H1 (cell line): Measurements from ENCODE around the gene BTD. TPM values are rescaled to one million over a fixed set of nuclear protein-coding genes. Genes with fewer than 3 reads are reported as not detected.

Source experiments
- CTCF ChIA-PET: fragments of 300-600 bp; sonication (Branson Sonifier 250); formaldehyde crosslinking; loops from one replicate; lab custom pipeline; 2021; ENCODE audit not compliant: partially characterized antibody; lab: Charles Lee
- POLR2A ChIA-PET: fragments of 300-600 bp; sonication (Branson Sonifier 250); formaldehyde crosslinking; loops from one replicate; lab custom pipeline; 2021; ENCODE audit warnings: inconsistent platforms; ENCODE audit not compliant: partially characterized antibody; lab: Charles Lee
- DNase-seq, 2 experiments: peaks; one replicate each; pipeline versions ENCODE4 v3.0.0 to v3.0.0-alpha.2; 2010 to 2022; ENCODE audit warnings: low spot score in 2 of 2, low read depth in 1 of 2, mixed read lengths in 1 of 2
- FAIRE-seq: peaks from 2 replicates; lab custom pipeline; 2011; peaks lifted over from hg19 to GRCh38; lab: Jason Lieb, UNC
- H2AFZ ChIP-seq: 2 replicates; pipeline ENCODE4 v1.8.1; 2012; ENCODE audit warnings: low read length, inconsistent platforms
- H2AK5ac ChIP-seq: 2 replicates; pipeline ENCODE4 v1.6.1; 2013; ENCODE audit warnings: low read depth, low read length
- H2BK120ac ChIP-seq: replicated peaks from 2 replicates; pipeline ENCODE3; 2013; ENCODE audit warnings: low read depth, low read length, inconsistent platforms
- H2BK12ac ChIP-seq: 2 replicates; pipeline ENCODE4 v1.6.1; 2013; ENCODE audit warnings: low read depth, low read length
- H2BK15ac ChIP-seq: 2 replicates; pipeline ENCODE4 v1.6.1; 2013; ENCODE audit warnings: low read length
- H2BK20ac ChIP-seq: 2 replicates; pipeline ENCODE4 v1.6.1; 2013; ENCODE audit warnings: low read length
- H2BK5ac ChIP-seq: 2 replicates; pipeline ENCODE4 v1.6.1; 2013; ENCODE audit warnings: low read depth, low read length
- H3K14ac ChIP-seq: 2 replicates; pipeline ENCODE4 v1.6.1; 2013; ENCODE audit warnings: inconsistent platforms; ENCODE audit not compliant: insufficient read length
- H3K18ac ChIP-seq: 2 replicates; pipeline ENCODE4 v1.6.1; 2013; ENCODE audit warnings: low read length; ENCODE audit errors: extremely low read depth
- H3K23ac ChIP-seq: 2 replicates; pipeline ENCODE4 v1.6.1; 2013; ENCODE audit warnings: inconsistent platforms; ENCODE audit not compliant: insufficient read length
- H3K23me2 ChIP-seq: 2 replicates; pipeline ENCODE4 v1.6.1; 2013; ENCODE audit warnings: low read depth, low read length
- H3K27ac ChIP-seq: 2 replicates; pipeline ENCODE4 v1.6.1; 2011; ENCODE audit warnings: low read depth, low read length, inconsistent platforms
- H3K27me3 ChIP-seq, 4 experiments: replicated peaks in 1 of 4; 1 replicate in 1 of 4; 2 replicates in 3 of 4; pipeline versions ENCODE4 v1.6.1 to v1.8.1; 2011 to 2013; ENCODE audit warnings: low read length in 3 of 4, mild to moderate bottlenecking in 3 of 4, inconsistent platforms in 2 of 4, mixed read lengths in 2 of 4, moderate library complexity in 1 of 4; ENCODE audit not compliant: control insufficient read depth in 3 of 4, insufficient read depth in 3 of 4; ENCODE audit errors: extremely low read depth in 1 of 4
- H3K36me3 ChIP-seq, 4 experiments: 2 replicates each; pipeline versions ENCODE4 v1.6.1 to v1.8.1; 2011 to 2013; ENCODE audit warnings: mild to moderate bottlenecking in 4 of 4, low read length in 3 of 4, moderate library complexity in 2 of 4, control low read depth in 1 of 4, inconsistent platforms in 1 of 4; ENCODE audit not compliant: insufficient read depth in 4 of 4, control insufficient read depth in 2 of 4
- H3K4ac ChIP-seq: replicated peaks from 2 replicates; pipeline ENCODE3; 2013; ENCODE audit warnings: low read length, low read depth, mixed read lengths, inconsistent platforms; ENCODE audit not compliant: insufficient read length
- H3K4me1 ChIP-seq, 4 experiments: replicated peaks in 1 of 4; 1 replicate in 1 of 4; 2 replicates in 3 of 4; pipeline versions ENCODE4 v1.6.1 to v1.8.1; 2011 to 2013; ENCODE audit warnings: low read length in 3 of 4, inconsistent platforms in 2 of 4, mixed read lengths in 1 of 4; ENCODE audit not compliant: insufficient read depth in 4 of 4, control insufficient read depth in 3 of 4
- H3K4me2 ChIP-seq, 2 experiments: 2 replicates each; pipeline versions ENCODE4 v1.6.1 to v1.8.1; 2011 to 2013; ENCODE audit warnings: low read depth in 2 of 2, low read length in 2 of 2, control low read depth in 1 of 2, inconsistent platforms in 1 of 2, mild to moderate bottlenecking in 1 of 2; ENCODE audit not compliant: insufficient read depth in 1 of 2
- H3K4me3 ChIP-seq, 4 experiments: fragments of 200-600, 300-600 bp in 1 of 4; sonication (generic), shearing (Covaris generic), sonication (Bioruptor Twin) in 1 of 4; 2 replicates each; pipeline versions ENCODE4 v1.5.1 to v1.8.1; 2011 to 2016; ENCODE audit warnings: low read length in 4 of 4, low read depth in 3 of 4, control low read depth in 2 of 4, inconsistent platforms in 2 of 4, mild to moderate bottlenecking in 2 of 4, mixed read lengths in 1 of 4, moderate library complexity in 1 of 4; ENCODE audit not compliant: insufficient read depth in 2 of 4; ENCODE audit errors: extremely low read depth in 1 of 4
- H3K56ac ChIP-seq: replicated peaks from 2 replicates; pipeline ENCODE3; 2013; ENCODE audit warnings: low read depth, mild to moderate bottlenecking, mixed read lengths, low read length, inconsistent platforms; ENCODE audit not compliant: insufficient read length
- H3K79me1 ChIP-seq: 2 replicates; pipeline ENCODE4 v1.6.1; 2013; ENCODE audit warnings: low read depth, low read length, control low read depth
- H3K79me2 ChIP-seq, 2 experiments: 2 replicates each; pipeline versions ENCODE4 v1.6.1 to v1.8.1; 2012 to 2013; ENCODE audit warnings: low read length in 2 of 2, mild to moderate bottlenecking in 2 of 2, inconsistent platforms in 1 of 2; ENCODE audit not compliant: insufficient read depth in 2 of 2, control insufficient read depth in 1 of 2
- H3K9ac ChIP-seq, 4 experiments: replicated peaks in 1 of 4; 1 replicate in 1 of 4; 2 replicates in 3 of 4; pipeline versions ENCODE4 v1.6.1 to v1.8.1; 2011 to 2013; ENCODE audit warnings: low read depth in 3 of 4, low read length in 3 of 4, control low read depth in 2 of 4, mild to moderate bottlenecking in 2 of 4, moderate library complexity in 2 of 4, inconsistent platforms in 1 of 4; ENCODE audit errors: extremely low read depth in 1 of 4
- H3K9me3 ChIP-seq, 2 experiments: 2 replicates each; pipeline versions ENCODE4 v1.6.1 to v1.8.1; 2012 to 2013; ENCODE audit warnings: mild to moderate bottlenecking in 2 of 2, moderate library complexity in 2 of 2, control low read depth in 1 of 2, inconsistent platforms in 1 of 2, low read depth in 1 of 2, low read length in 1 of 2, mixed read lengths in 1 of 2; ENCODE audit not compliant: insufficient read depth in 2 of 2
- H4K20me1 ChIP-seq, 2 experiments: replicated peaks in 1 of 2; 2 replicates each; pipeline versions ENCODE3 to v1.8.1; 2011 to 2013; ENCODE audit warnings: inconsistent platforms in 2 of 2, low read length in 2 of 2, mild to moderate bottlenecking in 1 of 2; ENCODE audit not compliant: insufficient read depth in 2 of 2, control insufficient read depth in 1 of 2
- H4K5ac ChIP-seq: 2 replicates; pipeline ENCODE4 v1.6.1; 2013; ENCODE audit warnings: low read length, low read depth, mixed read lengths, inconsistent platforms; ENCODE audit not compliant: insufficient read length
- H4K8ac ChIP-seq: 2 replicates; pipeline ENCODE4 v1.8.0; 2013; ENCODE audit warnings: mild to moderate bottlenecking, moderate library complexity, low read length, inconsistent platforms; ENCODE audit not compliant: insufficient read depth; ENCODE audit errors: extremely low read depth
- H4K91ac ChIP-seq: replicated peaks from 2 replicates; pipeline ENCODE3; 2013; ENCODE audit warnings: low read length, mixed read lengths, inconsistent platforms; ENCODE audit not compliant: insufficient read length
- ASH2L ChIP-seq: fragments of 200-600, 300-600 bp; sonication (generic); IDR thresholded peaks from one replicate; pipeline ENCODE4 v1.7.1; 2017; ENCODE audit warnings: low read length
- CEBPB ChIP-seq: IDR thresholded peaks from 2 replicates; pipeline ENCODE4 v1.6.1; 2012; ENCODE audit warnings: low read depth, low read length
- GABPA ChIP-seq: IDR thresholded peaks from 2 replicates; pipeline ENCODE4 v1.6.1; 2011; ENCODE audit warnings: mild to moderate bottlenecking, low read length, moderate library complexity, borderline replicate concordance; ENCODE audit not compliant: insufficient read depth
- HDAC6 ChIP-seq: IDR thresholded peaks from one replicate; pipeline ENCODE4 v1.7.1; 2012; ENCODE audit warnings: low read depth, mild to moderate bottlenecking, inconsistent platforms, low read length, moderate library complexity
- KDM4A ChIP-seq: IDR thresholded peaks from one replicate; pipeline ENCODE4 v1.7.1; 2012; ENCODE audit warnings: low read depth, mild to moderate bottlenecking, moderate library complexity, low read length, inconsistent platforms; ENCODE audit not compliant: severe bottlenecking
- NRF1 ChIP-seq: IDR thresholded peaks from 2 replicates; pipeline ENCODE4 v1.6.1; 2011; ENCODE audit warnings: mild to moderate bottlenecking, low read depth, low read length, improper control_type of control experiment
- RAD21 ChIP-seq, 2 experiments: IDR thresholded peaks in 1 of 2; conservative IDR thresholded peaks in 1 of 2; 2 replicates each; pipeline ENCODE4 v1.6.1; 2011; ENCODE audit warnings: low read depth in 2 of 2, low read length in 2 of 2, improper control_type of control experiment in 1 of 2, inconsistent platforms in 1 of 2, mild to moderate bottlenecking in 1 of 2, moderate library complexity in 1 of 2
- SIX5 ChIP-seq: IDR thresholded peaks from 2 replicates; pipeline ENCODE4 v1.6.1; 2011; ENCODE audit warnings: mild to moderate bottlenecking, low read depth, low read length
- SP1 ChIP-seq: IDR thresholded peaks from 2 replicates; pipeline ENCODE4 v1.6.1; 2011; ENCODE audit warnings: low read depth, low read length
- SUZ12 ChIP-seq: fragments of 200-600 bp; sonication (generic); IDR thresholded peaks from 2 replicates; pipeline ENCODE4 v1.6.1; 2012; ENCODE audit warnings: mild to moderate bottlenecking, inconsistent platforms, low read length, moderate library complexity, mixed read lengths
- TBP ChIP-seq: IDR thresholded peaks from 2 replicates; pipeline ENCODE4 v1.6.1; 2011; ENCODE audit warnings: low read depth, low read length, improper control_type of control experiment
- TEAD4 ChIP-seq: IDR thresholded peaks from 2 replicates; pipeline ENCODE4 v1.6.1; 2012; ENCODE audit warnings: low read depth, low read length, inconsistent platforms, mixed read lengths
- ZNF274 ChIP-seq: IDR thresholded peaks from 2 replicates; pipeline ENCODE4 v1.7.0; 2012; ENCODE audit warnings: low read length, borderline replicate concordance; ENCODE audit errors: extremely low read depth
- WGBS, 2 experiments: shearing (Covaris generic) in 1 of 2; methylation state at CpG; one replicate each; pipeline versions ENCODE4 v1.1.6 to v1.1.7; 2013 to 2015; ENCODE audit warnings: low lambda C conversion rate in 2 of 2, mixed read lengths in 2 of 2, inconsistent platforms in 1 of 2, low coverage in 1 of 2, missing lambda C conversion rate in 1 of 2; ENCODE audit not compliant: insufficient replicate concordance in 2 of 2, insufficient coverage in 1 of 2, insufficient read length in 1 of 2; ENCODE audit errors: extremely low coverage in 1 of 2, missing lambda C conversion rate in 1 of 2; 5-methylcytosine and 5-hydroxymethylcytosine counted together
- polyA plus RNA-seq, 7 experiments: library from polyadenylated mRNA; depleted of rRNA in 3 of 7; stranded (reverse) in 5 of 7; unstranded in 2 of 7; fragments of >200 nt in 5 of 7; fragments of 200-250 nt in 2 of 7; gene quantifications; 1 replicate in 5 of 7; 2 replicates in 1 of 7; 4 replicates in 1 of 7; pipeline versions ENCODE4 v1.2.1 to v1.2.3, GENCODE V29; 2011 to 2013; ENCODE audit warnings: missing spikeins in 2 of 7, mixed read lengths in 2 of 7
- total RNA-seq: library from RNA; stranded (reverse); fragmentation: NEBNext Ultra II Directional; extraction: Animal tissue kit (Norgen Biotek cat#: 25700); gene quantifications from 2 replicates; pipeline ENCODE4 v1.2.1, GENCODE V29; 2021
- TF ChIP-seq, protein P1 (sequence below): IDR thresholded peaks from 2 replicates; pipeline ENCODE4 v1.6.1; 2012; ENCODE audit warnings: inconsistent platforms

The BTD gene
- total and polyA plus RNA-seq, 2 of the 8 experiments (the other 6 are each of a cell fraction or from before 2014, with no cell fraction given) = 21.8 to 36.7 TPM

DNA sequence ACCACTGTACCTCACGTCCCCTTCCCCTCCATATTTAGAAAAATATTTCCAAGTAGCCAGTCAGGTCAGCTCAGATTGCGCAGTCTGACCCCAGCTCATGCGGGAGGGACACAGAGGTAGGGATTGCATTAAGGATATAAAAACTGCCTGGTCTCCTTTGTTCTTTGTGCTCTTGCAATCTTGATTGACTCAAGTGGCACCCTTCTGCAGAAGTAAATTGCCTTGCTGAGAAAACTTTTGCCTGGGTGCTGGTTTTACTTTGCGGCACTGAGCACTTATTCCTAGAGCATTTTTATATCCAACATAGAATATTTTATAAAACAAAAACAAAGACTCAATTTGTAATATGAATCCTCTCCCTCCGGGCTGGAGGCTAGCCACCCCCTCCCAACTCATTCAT lies 54.8 kb downstream of the BTD start:
- H3K27ac ChIP-seq = no peak overlapping the region
- no peak overlapping the region for H4K5ac ChIP-seq
- H2AK5ac ChIP-seq = no peak overlapping the region
- no peak overlapping the region for H2BK15ac ChIP-seq
- H2AFZ ChIP-seq = no peak overlapping the region
- H3K56ac ChIP-seq = no peak overlapping the region
- H2BK5ac ChIP-seq = peak overlapping the region; percentile 73; the same call in 1 of the 2 replicates
- H4K20me1 ChIP-seq = no peaks in the 10 kb centered on the region
- no peaks in the 10 kb centered on the region for H3K23me2 ChIP-seq
- H2BK12ac ChIP-seq = peak overlapping the region; percentile 82
- H3K9ac ChIP-seq = no peak overlapping the region
- no peak overlapping the region for H3K4me2 ChIP-seq
- peaks cover 0 to 11% (median 8%) of the 10 kb centered on the region in 4 experiments; a peak in 4 of 7 replicates for H3K4me1 ChIP-seq
- DNase-seq (no peak), FAIRE-seq (no peak)
- H3K9me3 ChIP-seq = no peaks in the 10 kb centered on the region
- peak overlapping the region; percentile 13; the same call in 1 of the 2 replicates for H3K18ac ChIP-seq
- H2BK20ac ChIP-seq = no peak overlapping the region
- H3K4me3 ChIP-seq = no peak overlapping the region
- 70% methylated on average over 5 of the region's 5 CpGs; no CpG with 5 or more reads in 1 of the 2 experiments for WGBS, 2 experiments
- no peaks in the 10 kb centered on the region for H3K79me1 ChIP-seq
- no peaks in the 10 kb centered on the region for H3K79me2 ChIP-seq
- no peak overlapping the region for H4K8ac ChIP-seq
- ChIA-PET POLR2A (no interaction called here), CTCF (interaction anchor here (1.4 kb wide), 1 partner anchor 25 kb away, joined by 3 read pairs; no protein-coding TSS in a partner anchor)
- no peak overlapping the region for H3K4ac ChIP-seq
- H2BK120ac ChIP-seq = no peak overlapping the region
- H3K27me3 ChIP-seq = no peaks in the 10 kb centered on the region
- H3K14ac ChIP-seq = no peak overlapping the region
- H4K91ac ChIP-seq = no peak overlapping the region
- no peaks in the 10 kb centered on the region for H3K36me3 ChIP-seq
- H3K23ac ChIP-seq = no peak overlapping the region
- TF ChIP-seq ZNF274 (no peak), RAD21 (IDR thresholded peaks at IDR 0.05 in 1 of 2, conservative IDR thresholded peaks at IDR 0.05 in 1 of 2; ENCODE audit: low read depth in 2 of 2, low read length in 2 of 2) (no peak), SIX5 (no peak), TBP (no peak), GABPA (no peak), HDAC6 (no peak), TEAD4 (no peak), SUZ12 (no peak), CEBPB (no peak), KDM4A (no peak), ASH2L (no peak), SP1 (no peak), NRF1 (no peak)
- TF ChIP-seq, protein P1, sequence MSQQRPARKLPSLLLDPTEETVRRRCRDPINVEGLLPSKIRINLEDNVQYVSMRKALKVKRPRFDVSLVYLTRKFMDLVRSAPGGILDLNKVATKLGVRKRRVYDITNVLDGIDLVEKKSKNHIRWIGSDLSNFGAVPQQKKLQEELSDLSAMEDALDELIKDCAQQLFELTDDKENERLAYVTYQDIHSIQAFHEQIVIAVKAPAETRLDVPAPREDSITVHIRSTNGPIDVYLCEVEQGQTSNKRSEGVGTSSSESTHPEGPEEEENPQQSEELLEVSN = no peak
